Measurements from ENCODE around the gene NUP93. TPM values are rescaled to one million over a fixed set of nuclear protein-coding genes. Genes with fewer than 3 reads are reported as not detected.
"Not testable (repeated sequence)": the region's sequence is repeated elsewhere in the genome, so short reads cannot be mapped to it uniquely, and the experiment has no call there.

NUP93 gene
- total RNA-seq, 3 donors from 2014 or later (not counting 1 experiment from before 2014, with no cell fraction given): 83.7 to 88.8 (median 87.9) TPM

DNA sequence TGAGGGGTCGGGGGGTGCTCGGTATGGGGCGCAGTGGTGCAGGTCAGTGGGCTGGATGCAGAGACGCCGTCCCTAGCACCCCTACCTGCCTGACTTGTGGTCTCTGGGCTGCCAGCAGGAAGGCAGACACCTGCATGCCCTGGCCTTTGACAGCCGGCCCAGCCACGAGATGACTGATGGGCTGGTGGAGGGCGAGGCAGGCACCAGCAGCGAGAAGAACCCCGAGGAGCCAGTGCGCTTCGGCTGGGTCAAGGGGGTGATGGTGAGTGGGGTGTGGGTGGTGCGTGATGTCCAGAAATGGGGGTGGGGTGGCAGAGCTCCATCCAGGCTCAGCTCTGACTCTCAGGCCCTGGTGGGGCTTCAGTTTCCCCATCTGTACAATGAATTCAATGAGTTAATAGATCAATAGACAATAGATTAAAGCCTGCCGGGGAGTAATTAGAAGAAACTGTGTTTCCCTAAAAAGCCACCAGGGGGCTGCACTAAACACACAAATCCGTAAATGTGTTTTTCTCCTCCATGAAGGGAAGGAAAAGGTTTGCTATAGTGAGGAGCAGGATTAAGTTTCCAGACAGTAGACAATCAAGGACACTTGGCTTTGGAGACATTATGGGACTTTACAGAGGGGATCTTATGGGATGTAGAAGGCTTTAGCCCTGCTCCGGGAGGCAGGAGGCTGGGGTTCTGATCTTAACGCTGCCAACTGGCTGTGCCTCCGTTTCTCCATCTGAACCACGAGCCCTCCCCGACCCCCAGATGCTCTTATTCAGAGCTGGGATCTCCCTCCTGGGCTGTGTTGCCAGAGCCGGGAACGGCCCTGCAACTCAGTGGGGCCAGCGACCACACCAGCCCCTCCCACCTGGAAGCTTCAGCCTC is 137.3 kb downstream of the NUP93 start:
- Histone ChIP-seq H3K4me3 (ENCODE audit: low read length) (no peak overlapping the region), H3K4me1 (ENCODE audit: control insufficient read depth, insufficient read depth, low read length) (peaks cover 37% of the 10 kb centered on the region), H3K27ac (ENCODE audit: low read length) (no peak overlapping the region), H3K9me3 (ENCODE audit: control insufficient read depth, insufficient read depth, low read length) (no peaks in the 10 kb centered on the region), H3K36me3 (ENCODE audit: control insufficient read depth, insufficient read depth, low read length) (no peaks in the 10 kb centered on the region), H3K27me3 (ENCODE audit: control insufficient read depth, insufficient read depth, low read length) (no peaks in the 10 kb centered on the region)
- peaks cover 26 to 30% of the 10 kb centered on the region in 2 donors for H3K4me1 Mint-ChIP-seq
- no peaks in the 10 kb centered on the region for H3K9me3 Mint-ChIP-seq
- no peaks in the 10 kb centered on the region for H3K36me3 Mint-ChIP-seq
- WGBS (ENCODE audit: insufficient coverage): 64% methylated on average over 22 of the region's 23 CpGs
- H3K27ac Mint-ChIP-seq: peak overlapping the region in 1 of 2 donors; percentile 46
- TF ChIP-seq, protein P1, sequence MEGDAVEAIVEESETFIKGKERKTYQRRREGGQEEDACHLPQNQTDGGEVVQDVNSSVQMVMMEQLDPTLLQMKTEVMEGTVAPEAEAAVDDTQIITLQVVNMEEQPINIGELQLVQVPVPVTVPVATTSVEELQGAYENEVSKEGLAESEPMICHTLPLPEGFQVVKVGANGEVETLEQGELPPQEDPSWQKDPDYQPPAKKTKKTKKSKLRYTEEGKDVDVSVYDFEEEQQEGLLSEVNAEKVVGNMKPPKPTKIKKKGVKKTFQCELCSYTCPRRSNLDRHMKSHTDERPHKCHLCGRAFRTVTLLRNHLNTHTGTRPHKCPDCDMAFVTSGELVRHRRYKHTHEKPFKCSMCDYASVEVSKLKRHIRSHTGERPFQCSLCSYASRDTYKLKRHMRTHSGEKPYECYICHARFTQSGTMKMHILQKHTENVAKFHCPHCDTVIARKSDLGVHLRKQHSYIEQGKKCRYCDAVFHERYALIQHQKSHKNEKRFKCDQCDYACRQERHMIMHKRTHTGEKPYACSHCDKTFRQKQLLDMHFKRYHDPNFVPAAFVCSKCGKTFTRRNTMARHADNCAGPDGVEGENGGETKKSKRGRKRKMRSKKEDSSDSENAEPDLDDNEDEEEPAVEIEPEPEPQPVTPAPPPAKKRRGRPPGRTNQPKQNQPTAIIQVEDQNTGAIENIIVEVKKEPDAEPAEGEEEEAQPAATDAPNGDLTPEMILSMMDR (IDR thresholded peaks at IDR 0.05): peak; percentile 67
- peak in 1 of 2 donors; percentile 79 for DNase-seq
- H3K4me3 Mint-ChIP-seq: no peak overlapping the region
- ATAC-seq: peak in 2 of 3 donors; percentile 34 to 63
- H3K27me3 Mint-ChIP-seq (ENCODE audit: low read depth in 2 of 2): peaks cover 0 to 7% of the 10 kb centered on the region in 2 donors
- intact Hi-C loops (cut with micrococcal nuclease): loop anchor here (1.0 kb wide), 2 partner anchors 66 to 84 kb away; no protein-coding TSS in a partner anchor

DNA sequence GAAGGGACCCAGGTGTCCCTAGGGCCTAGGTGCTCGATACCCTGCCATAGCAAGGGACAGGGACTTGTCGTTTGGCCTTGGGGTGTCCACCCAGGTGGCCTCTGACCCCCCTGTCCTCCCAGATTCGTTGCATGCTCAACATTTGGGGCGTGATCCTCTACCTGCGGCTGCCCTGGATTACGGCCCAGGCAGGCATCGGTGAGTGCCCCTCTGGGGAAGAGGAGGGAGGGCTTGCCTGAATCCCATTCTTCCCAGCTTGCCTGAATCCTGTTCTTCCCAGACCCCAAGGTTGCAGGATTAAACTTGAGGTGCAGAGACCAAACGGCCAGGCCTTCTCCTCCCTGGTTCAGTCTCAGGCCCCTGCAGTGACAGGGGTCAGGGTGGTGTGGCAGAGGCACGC is 138.2 kb downstream of the NUP93 start:
- WGBS (ENCODE audit: insufficient coverage): 95% methylated on average over 9 of the region's 9 CpGs
- H3K27me3 ChIP-seq (ENCODE audit: control insufficient read depth, insufficient read depth, low read length): no peaks in the 10 kb centered on the region
- H3K4me1 Mint-ChIP-seq: peaks cover 16 to 20% of the 10 kb centered on the region in 2 donors
- peaks cover 27% of the 10 kb centered on the region for H3K4me1 ChIP-seq (ENCODE audit: control insufficient read depth, insufficient read depth, low read length)
- H3K36me3 Mint-ChIP-seq: no peaks in the 10 kb centered on the region
- no peaks in the 10 kb centered on the region for H3K9me3 Mint-ChIP-seq
- H3K4me3 ChIP-seq (ENCODE audit: low read length): no peak overlapping the region
- ATAC-seq (no peak), DNase-seq (no peak)
- H3K27ac ChIP-seq (ENCODE audit: low read length): no peak overlapping the region
- TF ChIP-seq, protein P1 (IDR thresholded peaks at IDR 0.05): no peak
- H3K4me3 Mint-ChIP-seq: no peak overlapping the region
- no peaks in the 10 kb centered on the region for H3K9me3 ChIP-seq (ENCODE audit: control insufficient read depth, insufficient read depth, low read length)
- intact Hi-C loops (cut with micrococcal nuclease): no loop called here
- no peaks in the 10 kb centered on the region for H3K36me3 ChIP-seq (ENCODE audit: control insufficient read depth, insufficient read depth, low read length)
- H3K27me3 Mint-ChIP-seq (ENCODE audit: low read depth in 2 of 2): peaks cover 0 to 7% of the 10 kb centered on the region in 2 donors
- no peak overlapping the region for H3K27ac Mint-ChIP-seq

DNA sequence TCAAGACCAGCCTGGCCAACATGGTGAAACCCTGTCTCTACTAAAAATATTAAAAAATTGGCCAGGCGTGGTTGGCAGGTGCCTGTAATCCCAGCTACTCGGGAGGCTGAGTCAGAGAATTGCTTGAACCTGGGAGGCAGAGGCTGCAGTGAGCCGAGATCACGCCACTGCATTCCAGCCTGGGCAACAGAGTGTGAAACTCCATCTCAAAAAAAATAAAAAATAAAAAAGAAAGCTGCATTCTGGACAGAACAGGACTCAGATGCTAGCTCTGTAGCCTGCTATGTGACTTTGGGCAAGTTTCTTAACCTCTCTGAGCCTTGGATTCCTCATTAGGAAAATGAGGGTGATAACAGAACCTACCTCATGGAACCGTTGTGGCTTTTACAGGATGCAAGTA is 138.8 kb downstream of the NUP93 start:
- H3K27ac ChIP-seq (ENCODE audit: low read length); H3K36me3 Mint-ChIP-seq; H3K4me3 Mint-ChIP-seq; DNase-seq; H3K36me3 ChIP-seq (ENCODE audit: control insufficient read depth, insufficient read depth, low read length); H3K27ac Mint-ChIP-seq; ATAC-seq; intact Hi-C loops (cut with micrococcal nuclease); H3K9me3 Mint-ChIP-seq; H3K27me3 ChIP-seq (ENCODE audit: control insufficient read depth, insufficient read depth, low read length); H3K9me3 ChIP-seq (ENCODE audit: control insufficient read depth, insufficient read depth, low read length); H3K4me3 ChIP-seq (ENCODE audit: low read length); H3K27me3 Mint-ChIP-seq (ENCODE audit: low read depth in 2 of 2): not testable (repeated sequence)
- H3K4me1 ChIP-seq (ENCODE audit: control insufficient read depth, insufficient read depth, low read length): peaks cover 21% of the 10 kb centered on the region
- WGBS (ENCODE audit: insufficient coverage): 90% methylated on average over 5 of the region's 5 CpGs
- H3K4me1 Mint-ChIP-seq: peaks cover 11 to 15% of the 10 kb centered on the region in 2 donors

DNA sequence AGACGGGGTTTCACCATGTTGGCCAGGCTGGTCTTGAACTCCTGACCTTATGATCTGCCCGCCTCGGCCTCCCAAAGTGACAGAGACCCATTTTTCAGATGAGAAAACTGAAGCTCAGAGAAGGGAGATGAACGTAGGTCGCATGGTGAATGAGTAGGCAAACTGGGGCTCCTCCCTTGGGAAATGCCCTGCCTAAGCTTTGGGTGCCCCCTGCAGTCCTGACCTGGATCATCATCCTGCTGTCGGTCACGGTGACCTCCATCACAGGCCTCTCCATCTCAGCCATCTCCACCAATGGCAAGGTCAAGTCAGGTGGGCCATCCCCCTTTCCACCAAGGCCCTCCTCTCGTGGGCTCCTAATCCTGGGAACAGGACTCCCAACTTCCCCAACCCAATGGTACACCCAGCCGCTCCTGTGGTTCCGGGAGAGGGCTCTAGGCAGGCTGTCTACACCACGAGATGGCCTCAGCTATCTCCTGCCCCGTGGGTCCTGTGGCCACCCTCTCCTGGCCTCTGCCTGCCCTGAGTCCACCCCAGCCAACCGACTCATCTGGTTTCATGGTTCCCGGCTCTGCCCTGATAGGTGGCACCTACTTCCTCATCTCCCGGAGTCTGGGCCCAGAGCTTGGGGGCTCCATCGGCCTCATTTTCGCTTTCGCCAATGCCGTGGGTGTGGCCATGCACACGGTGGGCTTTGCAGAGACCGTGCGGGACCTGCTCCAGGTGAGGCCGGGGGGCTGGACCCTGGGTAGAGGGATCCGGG is 139.8 kb downstream of the NUP93 start:
- DNase-seq: peak in 1 of 2 donors; percentile 61
- Histone ChIP-seq H3K27ac (ENCODE audit: low read length) (no peak overlapping the region), H3K27me3 (ENCODE audit: control insufficient read depth, insufficient read depth, low read length) (no peaks in the 10 kb centered on the region), H3K4me1 (ENCODE audit: control insufficient read depth, insufficient read depth, low read length) (peaks cover 16% of the 10 kb centered on the region), H3K36me3 (ENCODE audit: control insufficient read depth, insufficient read depth, low read length) (no peaks in the 10 kb centered on the region), H3K4me3 (ENCODE audit: low read length) (no peak overlapping the region), H3K9me3 (ENCODE audit: control insufficient read depth, insufficient read depth, low read length) (no peaks in the 10 kb centered on the region)
- H3K36me3 Mint-ChIP-seq: no peaks in the 10 kb centered on the region
- no peaks in the 10 kb centered on the region for H3K9me3 Mint-ChIP-seq
- no peak overlapping the region for H3K27ac Mint-ChIP-seq
- H3K4me1 Mint-ChIP-seq: peaks cover 8 to 13% of the 10 kb centered on the region in 2 donors
- no peak overlapping the region for H3K4me3 Mint-ChIP-seq
- TF ChIP-seq, protein P1 (IDR thresholded peaks at IDR 0.05): no peak
- H3K27me3 Mint-ChIP-seq (ENCODE audit: low read depth in 2 of 2): peaks cover 0 to 7% of the 10 kb centered on the region in 2 donors
- intact Hi-C loops (cut with micrococcal nuclease): no loop called here
- WGBS (ENCODE audit: insufficient coverage): 81% methylated on average over 24 of the region's 24 CpGs
- no peak for ATAC-seq
